GM08714 (cell line): ENCODE results near the gene TASP1.

Experiments
- H3K4me3 ChIP-seq: fragments of 200-500 bp; sonication (Bioruptor generic); 2 replicates; pipeline ENCODE4 v1.5.1; 2014; ENCODE audit warnings: mild to moderate bottlenecking, low read length, inconsistent platforms
- ZNF274 ChIP-seq: IDR thresholded peaks from 2 replicates; pipeline ENCODE4 v1.6.1; 2012; ENCODE audit warnings: mild to moderate bottlenecking, low read depth, low read length

TASP1 gene

DNA sequence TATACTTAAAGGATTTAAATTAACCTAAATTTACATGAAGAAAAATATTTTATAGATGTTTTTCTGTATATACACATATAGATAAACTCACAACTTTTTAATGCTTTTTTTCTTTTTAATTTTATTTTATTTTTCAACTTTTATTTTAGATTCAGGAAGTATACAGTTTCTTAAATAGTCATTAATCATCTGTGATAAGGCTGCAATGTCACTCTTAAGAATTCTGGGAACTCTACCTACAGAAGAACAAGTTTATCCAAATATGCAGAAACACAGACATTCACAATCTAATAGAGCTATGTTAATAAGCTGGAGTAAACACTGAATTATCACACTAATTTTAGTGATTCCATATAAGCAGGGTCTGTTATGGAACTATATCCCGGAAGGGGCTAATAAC, 181.2 kb downstream of the TASP1 start:
- TF ChIP-seq ZNF274: no peak
- H3K4me3 ChIP-seq: no peak overlapping the region

DNA sequence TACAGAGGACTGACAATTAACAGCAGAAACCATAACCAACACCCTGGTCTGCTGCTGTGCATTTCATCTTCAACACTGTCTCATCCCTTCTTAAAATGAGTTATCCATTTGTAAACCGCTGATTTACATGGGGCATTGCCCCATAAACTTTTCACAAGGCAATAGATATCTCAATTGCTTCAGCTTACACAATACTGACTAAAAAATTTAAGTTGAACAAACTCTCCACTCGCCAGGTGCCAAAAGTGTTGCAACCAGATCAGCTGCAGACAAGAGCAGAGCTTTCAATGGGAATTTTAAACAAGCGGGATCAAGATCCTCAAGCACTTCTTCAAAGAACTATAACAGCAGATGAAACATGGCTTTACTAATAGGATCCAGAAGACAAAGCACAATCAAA, 183.0 kb downstream of the TASP1 start:
- H3K4me3 ChIP-seq: no peak overlapping the region
- TF ChIP-seq ZNF274: no peak

DNA sequence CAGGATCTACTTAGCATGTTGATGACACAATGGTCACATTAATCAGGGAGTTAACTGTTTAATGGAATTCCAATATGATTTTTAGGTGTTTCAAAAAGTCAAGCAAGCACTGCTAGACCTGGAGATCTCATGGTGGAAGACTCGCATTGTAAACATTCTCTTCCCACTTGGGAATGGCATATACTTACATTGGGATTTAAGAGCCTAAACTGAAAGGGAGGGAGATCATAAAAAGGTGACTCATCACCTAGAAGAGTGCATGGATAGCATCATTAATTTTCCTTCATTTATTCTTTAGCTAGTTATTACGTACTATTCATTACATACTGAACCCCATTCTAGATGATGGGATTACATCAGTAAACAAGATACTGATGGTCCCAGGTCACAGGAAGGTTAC, 185.4 kb downstream of the TASP1 start:
- no peak for TF ChIP-seq ZNF274
- H3K4me3 ChIP-seq: no peak overlapping the region

DNA sequence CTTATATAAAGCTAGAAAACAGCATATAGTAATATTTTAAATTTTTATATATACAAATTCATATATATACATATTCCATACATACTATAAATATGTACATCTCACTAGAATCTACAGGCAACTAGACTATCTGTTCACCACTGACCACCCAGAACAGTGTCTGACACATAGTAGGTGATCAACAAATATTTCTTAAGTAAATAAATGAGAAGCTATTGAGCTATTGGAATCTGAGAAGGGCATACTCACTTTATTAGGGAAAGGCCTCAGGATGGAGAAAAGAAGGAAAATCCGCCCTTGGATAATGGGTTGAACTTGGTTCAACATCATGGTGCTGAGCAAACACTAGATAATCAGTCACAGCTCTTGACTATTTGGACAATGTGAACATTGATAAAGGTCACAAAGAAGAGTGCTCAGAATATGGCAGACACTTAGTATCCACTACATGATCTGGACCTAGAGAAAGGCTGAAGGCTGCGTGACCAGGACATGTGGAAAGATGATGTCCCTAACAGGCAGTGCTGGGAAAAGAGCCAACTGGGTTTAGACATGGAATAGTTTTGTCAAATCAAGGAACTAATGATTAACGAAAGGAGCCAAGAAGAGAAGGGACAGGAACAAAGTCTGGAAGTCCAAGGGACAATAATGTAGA, 186.1 kb downstream of the TASP1 start:
- no peak for TF ChIP-seq ZNF274
- H3K4me3 ChIP-seq: no peak overlapping the region

DNA sequence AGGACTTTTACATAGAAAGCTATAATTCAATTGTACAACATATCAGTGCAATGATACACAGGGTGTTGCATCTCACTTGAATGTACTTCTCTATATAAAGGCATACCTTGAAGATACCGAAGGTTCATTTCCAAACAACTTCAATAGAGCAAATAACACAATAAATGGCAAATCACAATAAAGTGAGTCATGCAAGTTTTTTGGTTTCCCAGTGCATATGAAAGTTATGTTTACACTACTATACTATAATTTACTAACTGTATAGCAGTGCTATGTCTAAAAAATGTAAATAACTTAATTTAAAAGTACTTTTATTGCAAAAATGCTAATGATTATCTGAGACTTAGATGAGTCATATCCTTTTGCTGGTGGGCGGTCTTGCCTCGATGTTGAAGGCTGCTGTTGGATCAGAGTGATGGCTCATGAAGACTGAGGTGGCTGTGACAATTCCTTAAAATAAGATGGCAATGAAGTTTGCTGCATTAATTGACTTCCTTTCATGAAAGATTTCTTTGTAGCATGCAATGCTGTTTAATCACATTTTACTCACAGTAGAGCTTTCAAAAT, 188.8 kb downstream of the TASP1 start:
- TF ChIP-seq ZNF274: no peak
- no peak overlapping the region for H3K4me3 ChIP-seq

DNA sequence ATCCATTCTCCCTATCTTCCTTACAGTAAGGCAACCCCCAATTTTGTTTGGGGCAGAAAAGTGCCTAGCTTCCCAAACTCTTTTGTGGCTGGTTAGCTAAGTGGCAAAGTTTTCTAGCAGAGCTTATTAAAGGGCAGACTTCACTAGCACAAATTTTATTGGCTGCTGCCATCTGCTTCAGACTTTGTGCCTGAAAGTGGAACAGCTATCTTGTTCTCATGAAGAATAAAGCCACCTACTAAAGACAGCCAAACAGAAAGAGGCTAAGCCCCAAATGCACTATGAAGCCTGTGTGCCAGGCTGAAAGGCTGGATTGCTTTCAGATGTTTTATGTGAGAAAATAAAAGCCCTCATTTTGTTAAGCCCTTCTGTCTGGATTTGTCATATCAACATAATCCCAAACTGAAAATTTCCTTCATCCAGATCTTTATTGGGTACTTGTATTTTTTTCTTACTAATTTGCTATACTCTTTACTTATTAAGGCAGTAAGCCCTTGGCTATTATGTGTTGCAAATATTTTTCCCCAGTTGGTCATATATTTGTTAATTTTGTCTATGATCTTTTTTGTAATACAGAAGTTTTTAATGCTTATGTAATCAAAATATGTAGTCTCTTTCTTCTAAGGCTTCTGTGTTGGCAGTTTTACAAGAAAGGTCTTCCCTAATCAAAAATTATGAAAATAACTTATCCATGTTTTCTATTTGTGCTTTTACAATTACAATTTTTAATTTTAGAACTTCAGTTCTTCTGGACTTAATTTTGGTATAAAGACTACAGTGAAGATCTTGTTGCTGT, 191.1 kb downstream of the TASP1 start:
- no peak for TF ChIP-seq ZNF274
- no peak overlapping the region for H3K4me3 ChIP-seq

DNA sequence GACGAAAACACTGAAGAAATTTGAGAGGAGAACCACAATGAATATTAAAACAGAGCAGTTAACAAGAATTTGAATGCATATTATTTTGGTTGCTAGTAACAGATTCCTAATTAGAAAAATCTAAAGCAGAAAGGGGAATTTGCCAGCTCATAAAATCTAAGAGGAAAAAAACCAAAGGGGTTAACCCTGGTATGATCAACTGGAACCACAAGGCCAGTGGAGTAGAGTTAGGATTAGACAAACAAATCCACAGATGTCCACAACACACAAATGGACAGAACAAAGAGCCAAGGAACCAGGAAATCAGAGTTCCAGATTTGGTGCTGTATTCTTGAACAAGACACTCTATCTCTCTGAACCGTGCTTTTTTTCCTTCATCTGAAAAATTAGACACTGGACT, 195.0 kb downstream of the TASP1 start:
- H3K4me3 ChIP-seq: no peak overlapping the region
- TF ChIP-seq ZNF274: no peak

DNA sequence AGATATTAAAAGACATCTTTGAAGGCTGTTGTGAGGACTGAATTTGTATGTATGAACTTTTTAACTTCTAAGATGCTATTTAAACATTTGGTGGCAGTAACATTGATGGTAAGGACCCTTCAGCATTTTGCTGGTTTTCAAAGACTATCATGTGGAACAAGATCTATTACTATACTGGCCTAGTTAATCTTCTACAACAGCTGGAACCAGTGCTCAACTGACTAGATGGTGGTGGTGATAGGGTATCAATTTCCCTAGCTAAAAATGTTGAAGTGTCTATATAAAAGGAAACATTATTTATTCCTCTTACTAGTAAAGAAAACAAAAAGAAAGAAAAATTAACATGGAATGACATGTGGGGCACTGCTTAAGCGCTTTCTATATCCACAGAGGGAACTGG, 195.7 kb downstream of the TASP1 start:
- no peak for TF ChIP-seq ZNF274
- H3K4me3 ChIP-seq: no peak overlapping the region

DNA sequence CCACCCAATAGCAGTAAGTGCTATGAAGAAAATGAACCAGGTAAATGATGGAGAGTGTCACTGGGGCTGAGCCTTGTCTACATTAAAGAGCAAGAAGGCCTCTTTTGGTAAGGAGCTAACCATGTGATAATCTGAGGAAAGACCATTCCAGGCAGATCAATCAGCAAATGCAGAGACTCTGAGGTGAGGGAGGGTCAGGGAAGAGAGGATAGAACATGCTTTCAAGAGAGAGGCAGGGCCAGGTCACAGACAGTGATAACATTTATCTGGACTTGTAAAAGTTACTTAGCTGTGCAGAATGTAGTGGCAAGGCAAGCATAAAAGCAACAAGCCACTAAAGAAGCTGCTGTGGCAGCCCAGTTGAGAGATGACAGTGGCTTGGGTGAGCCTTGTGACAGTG, 197.3 kb downstream of the TASP1 start:
- TF ChIP-seq ZNF274: no peak

DNA sequence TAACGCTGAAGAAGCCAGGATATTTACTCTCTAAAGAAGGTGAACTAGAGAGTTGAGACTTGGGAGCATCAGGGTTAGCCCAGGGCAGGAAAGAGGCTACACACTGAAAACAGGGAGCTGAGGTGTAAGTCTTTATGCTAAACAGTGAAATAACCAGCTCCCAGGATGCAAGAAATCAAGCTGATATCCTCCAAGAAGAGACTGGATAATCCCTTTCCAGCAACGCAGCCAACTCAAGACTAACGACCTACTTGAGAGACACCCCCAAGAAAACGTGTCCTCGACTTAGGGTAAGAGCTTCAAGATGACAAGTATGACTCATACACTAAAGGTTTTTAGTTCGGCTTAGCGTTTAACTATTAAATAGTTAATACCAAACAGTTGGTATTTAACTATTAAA, 202.2 kb downstream of the TASP1 start:
- H3K4me3 ChIP-seq: no peak overlapping the region
- TF ChIP-seq ZNF274: no peak

More for the DNA sequence above, 197.3 kb downstream of the TASP1 start:
- H3K4me3 ChIP-seq: no peak overlapping the region

DNA sequence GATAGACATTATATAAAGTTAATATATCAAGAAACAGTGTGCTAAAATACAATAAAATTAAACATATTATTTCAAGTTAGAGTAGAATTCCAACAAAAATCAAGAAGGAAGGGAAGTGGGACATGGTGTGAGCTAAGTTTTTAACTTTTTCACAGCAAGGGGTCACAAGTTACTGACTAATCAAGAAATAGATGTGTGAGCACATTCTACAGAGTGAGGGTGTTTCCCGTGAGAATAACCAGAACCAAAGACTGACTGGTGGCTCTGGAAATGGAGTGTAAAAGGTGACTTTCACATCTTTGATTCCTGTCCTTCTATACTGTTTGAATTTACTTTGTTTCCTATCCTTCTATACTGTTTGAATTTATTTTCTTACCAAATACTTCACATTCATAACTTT, 206.6 kb downstream of the TASP1 start:
- TF ChIP-seq ZNF274: no peak
- no peak overlapping the region for H3K4me3 ChIP-seq

DNA sequence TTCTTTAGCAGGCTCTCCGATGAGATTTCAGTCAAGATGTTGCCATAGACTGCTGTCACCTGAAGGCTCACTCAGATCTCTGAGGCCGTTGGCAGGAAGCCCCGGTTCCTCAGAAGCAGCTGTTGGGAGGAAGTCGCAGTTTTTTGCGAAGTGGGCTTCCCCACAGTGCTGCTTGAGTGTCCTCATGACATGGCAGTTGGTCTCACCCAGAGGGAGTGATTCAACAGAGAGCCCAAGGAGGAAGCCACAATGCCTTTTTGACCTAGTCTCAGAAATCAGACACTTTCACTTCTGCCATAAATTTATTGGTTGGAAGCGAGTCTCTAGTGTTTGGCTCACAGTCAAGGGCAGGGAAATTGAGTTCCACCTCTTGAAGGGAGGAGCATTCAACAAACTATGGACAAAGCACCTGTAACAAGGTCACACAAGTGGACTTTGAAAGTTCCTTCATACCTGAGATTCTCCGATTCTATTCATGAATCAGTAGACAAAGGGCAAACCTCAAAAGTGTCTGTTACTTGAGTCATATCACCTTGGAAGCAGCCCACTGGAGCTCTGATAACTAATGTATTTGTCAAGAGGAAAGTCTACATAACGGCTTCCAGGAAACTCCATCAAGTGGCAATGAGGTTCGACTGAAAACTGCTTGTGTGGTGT, 208.3 kb downstream of the TASP1 start:
- TF ChIP-seq ZNF274: no peak
- no peak overlapping the region for H3K4me3 ChIP-seq

DNA sequence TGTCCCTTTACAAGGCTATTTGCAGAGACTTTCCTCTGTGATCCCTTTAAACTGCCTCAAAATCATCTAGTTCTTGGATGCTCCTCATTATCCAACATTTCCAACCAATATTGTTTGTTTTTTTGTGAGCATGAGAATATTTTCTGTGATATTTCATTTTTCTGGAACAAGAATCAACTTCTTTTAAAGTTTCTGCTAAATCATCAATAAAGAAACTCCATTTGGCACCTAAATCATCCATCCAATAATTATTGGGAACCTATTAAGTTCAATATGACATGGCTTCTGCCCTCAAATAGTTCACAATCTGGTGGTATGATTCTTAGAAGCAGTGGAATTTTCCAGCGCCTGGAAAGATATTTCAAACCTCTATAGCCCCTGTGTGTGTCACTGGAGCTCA, 210.0 kb downstream of the TASP1 start:
- H3K4me3 ChIP-seq: no peak overlapping the region
- TF ChIP-seq ZNF274: no peak

DNA sequence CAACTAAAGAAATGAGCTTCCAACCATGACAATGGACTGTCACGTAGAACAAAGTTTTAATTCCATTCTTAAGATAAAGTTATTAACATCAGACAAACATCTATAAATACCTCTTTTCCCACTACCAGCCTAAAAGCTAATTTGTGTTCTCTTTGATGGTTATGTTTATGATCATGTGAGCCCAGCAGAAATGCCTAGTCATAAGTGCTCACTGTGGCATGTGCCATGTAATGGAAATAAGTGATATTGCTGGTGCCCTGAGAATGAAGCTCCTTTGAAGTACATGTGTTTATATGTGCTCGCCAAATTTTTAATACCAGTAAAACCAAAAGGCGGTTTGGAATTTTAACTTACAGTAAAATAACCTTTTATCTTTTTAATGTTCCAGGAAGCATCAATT, 211.9 kb downstream of the TASP1 start:
- no peak overlapping the region for H3K4me3 ChIP-seq
- TF ChIP-seq ZNF274: no peak

DNA sequence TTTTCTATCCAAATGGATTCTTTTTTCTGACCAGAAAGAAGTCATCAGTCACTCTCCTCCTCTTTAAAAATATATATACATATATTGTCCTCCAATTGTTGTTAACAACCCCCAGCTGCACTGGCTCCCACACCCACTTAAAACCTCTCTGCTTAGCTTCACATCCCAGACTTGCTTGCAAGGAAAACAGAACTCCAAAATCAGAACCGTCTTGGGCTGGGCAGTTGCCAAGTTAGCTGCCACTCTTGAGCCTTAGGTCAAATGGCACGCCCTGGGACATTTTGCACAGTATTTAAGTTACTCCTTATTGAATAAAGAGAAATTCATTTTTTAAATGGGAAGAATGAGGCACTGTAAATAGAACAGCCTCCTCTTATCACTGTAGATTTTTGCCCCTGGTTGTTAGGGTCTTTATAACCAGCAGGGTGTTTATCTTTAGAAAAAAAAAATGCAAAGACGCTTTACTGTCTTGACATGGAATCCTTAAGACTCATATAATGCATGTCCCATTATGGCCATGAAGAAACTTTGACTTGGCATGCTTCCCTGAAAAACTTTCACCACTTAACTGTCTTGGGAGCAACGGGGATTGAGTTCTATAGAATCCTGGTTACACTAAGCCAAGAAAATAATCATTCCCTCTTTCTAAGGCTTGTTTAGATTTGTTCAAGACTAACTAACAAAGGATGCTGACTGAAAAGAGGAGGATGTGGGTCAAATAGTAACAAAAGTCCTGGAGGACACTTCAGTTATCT, 213.2 kb downstream of the TASP1 start:
- no peak for TF ChIP-seq ZNF274
- H3K4me3 ChIP-seq: no peak overlapping the region
